Fibroblast of peridontal ligament (primary cell): ENCODE measurements around the gene CADM1.

Experiments used
- DNase-seq: peaks from one replicate; pipeline ENCODE4 v3.0.0-alpha.2; 2010; ENCODE audit errors: extremely low read depth

The CADM1 gene

GRCh38 chr11:115207166-115207591, 297.0 kb downstream of the CADM1 start:
- no peak for DNase-seq

GRCh38 chr11:115206365-115207022, 297.7 kb downstream of the CADM1 start:
- no peak for DNase-seq

GRCh38 chr11:115202900-115203552, 301.2 kb downstream of the CADM1 start:
- DNase-seq = no peak

GRCh38 chr11:115202074-115202473, 302.1 kb downstream of the CADM1 start:
- DNase-seq = no peak

GRCh38 chr11:115201111-115201792, 303.0 kb downstream of the CADM1 start:
- DNase-seq = peak; percentile 48

- DNase-seq = peak; percentile 51
Measured at GRCh38 chr11:115199481-115200069, 304.6 kb downstream of the CADM1 start.

GRCh38 chr11:115198321-115198741, 305.9 kb downstream of the CADM1 start:
- no peak for DNase-seq

- DNase-seq = no peak
Measured at GRCh38 chr11:115197433-115197832, 306.8 kb downstream of the CADM1 start.

GRCh38 chr11:115197031-115197430, 307.2 kb downstream of the CADM1 start:
- no peak for DNase-seq

- DNase-seq = peak; percentile 58
Measured at GRCh38 chr11:115194802-115195110, 309.5 kb downstream of the CADM1 start.

GRCh38 chr11:115193914-115194801, 310.1 kb downstream of the CADM1 start:
- no peak for DNase-seq

GRCh38 chr11:115191761-115192160, 312.5 kb downstream of the CADM1 start:
- DNase-seq = no peak

GRCh38 chr11:115190196-115190595, 314.0 kb downstream of the CADM1 start:
- DNase-seq = no peak

GRCh38 chr11:115188898-115189278, 315.3 kb downstream of the CADM1 start:
- no peak for DNase-seq

GRCh38 chr11:115188188-115188897, 315.9 kb downstream of the CADM1 start:
- no peak for DNase-seq

- DNase-seq = no peak
Measured at GRCh38 chr11:115185931-115186330, 318.3 kb downstream of the CADM1 start.

GRCh38 chr11:115185507-115185906, 318.7 kb downstream of the CADM1 start:
- no peak for DNase-seq

- no peak for DNase-seq
Measured at GRCh38 chr11:115184901-115185300, 319.3 kb downstream of the CADM1 start.

- DNase-seq = no peak
Measured at GRCh38 chr11:115183830-115184229, 320.4 kb downstream of the CADM1 start.

GRCh38 chr11:115183136-115183535, 321.1 kb downstream of the CADM1 start:
- DNase-seq = no peak
